ENCODE data around the gene CDH23. TPM values are rescaled to one million over a fixed set of nuclear protein-coding genes. Genes with fewer than 3 reads are reported as not detected.

Gene CDH23
- polyA plus RNA-seq, 2 of the 4 experiments (the other 2 are of a cell fraction): 1.1 to 2.3 TPM

DNA sequence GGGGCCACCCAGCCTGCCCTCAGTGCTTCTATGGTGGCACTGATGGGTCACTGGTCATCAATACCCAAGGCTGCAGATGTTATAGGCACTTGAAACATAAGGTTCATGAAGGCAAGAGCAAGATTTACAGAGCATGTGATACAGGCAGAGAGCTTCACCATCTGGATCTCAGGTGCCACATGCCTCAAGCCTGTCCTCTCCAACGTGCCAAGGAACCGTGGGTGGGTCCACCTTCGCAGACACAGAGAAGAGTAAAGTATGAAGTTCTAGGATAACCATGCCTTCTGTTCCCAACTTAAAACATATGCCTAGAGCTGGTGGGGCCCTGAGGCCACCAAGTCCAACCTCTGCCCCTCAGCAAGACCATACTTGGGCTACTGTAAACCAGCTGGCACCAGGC is 26.7 kb upstream of the CDH23 start (continued):
- TF ChIP-seq RNF2 (IDR thresholded peaks at IDR 0.05; ENCODE audit: borderline replicate concordance, low read depth): no peak

- ChIA-PET CTCF (interaction anchor here (1.1 to 47.4 kb wide), 6 partner anchors 12 to 336 kb away, joined by 3 to 977 read pairs (median 4); partner anchors contain the start of gene SLC29A3), POLR2A (no interaction called here)
- no peak for DNase-seq (ENCODE audit: low read depth in 1 of 2, low spot score in 1 of 2)
- FAIRE-seq: no peak
- Histone ChIP-seq H3K27ac (no peak overlapping the region), H3K4me3 (no peak overlapping the region), H3K9me3 (no peaks in the 10 kb centered on the region), H3K4me2 (no peak overlapping the region), H3K4me1 (peaks cover 7% of the 10 kb centered on the region)
- WGBS (ENCODE audit: missing lambda C conversion rate): 62% methylated on average over 6 of the region's 6 CpGs
- ATAC-seq: no peak
- TF ChIP-seq JUNB (IDR thresholded peaks at IDR 0.05) (no peak), GATA3 (IDR thresholded peaks at IDR 0.05; ENCODE audit: borderline replicate concordance) (no peak), POLR2AphosphoS2 (conservative IDR thresholded peaks at IDR 0.05; ENCODE audit: low read length) (no peak), REST (IDR thresholded peaks at IDR 0.05) (no peak), ZC3H11A (IDR thresholded peaks at IDR 0.05) (no peak), POLR2A (IDR thresholded peaks at IDR 0.05; ENCODE audit: low read length) (no peak), RCOR1 (IDR thresholded peaks at IDR 0.05; ENCODE audit: low read depth, low read length) (no peak), SMC3 (IDR thresholded peaks at IDR 0.05) (no peak), ZFP36 (IDR thresholded peaks at IDR 0.05; ENCODE audit: borderline replicate concordance, partially characterized antibody) (no peak), RFX5 (IDR thresholded peaks at IDR 0.05) (no peak), PHF8 (IDR thresholded peaks at IDR 0.05; ENCODE audit: borderline replicate concordance, low read depth) (no peak), FOXS1 (CRISPR knock-in tag; IDR thresholded peaks at IDR 0.05) (no peak), KDM5A (IDR thresholded peaks at IDR 0.05) (no peak), MYC (IDR thresholded peaks at IDR 0.05; ENCODE audit: borderline replicate concordance, low read length) (no peak), PBX3 (IDR thresholded peaks at IDR 0.05) (no peak), HOXA7 (CRISPR knock-in tag; IDR thresholded peaks at IDR 0.05) (no peak), TFCP2L1 (CRISPR knock-in tag; IDR thresholded peaks at IDR 0.05) (no peak), EHMT2 (IDR thresholded peaks at IDR 0.05; ENCODE audit: low read depth) (no peak)
Measured at GRCh38 chr10:71371750-71372166, 25.0 kb upstream of the CDH23 start.

GRCh38 chr10:71372882-71373495 is 23.7 kb upstream of the CDH23 start:
- TF ChIP-seq SREBF2 (IDR thresholded peaks at IDR 0.05): no peak
- TF ChIP-seq JUNB (IDR thresholded peaks at IDR 0.05): no peak
- no peak for TF ChIP-seq REST (IDR thresholded peaks at IDR 0.05)
- no peak for TF ChIP-seq ZNF302 (CRISPR knock-in tag; IDR thresholded peaks at IDR 0.05)
- no peak for TF ChIP-seq HOXB13 (CRISPR knock-in tag; IDR thresholded peaks at IDR 0.05; ENCODE audit: low read depth)
- DNase-seq (ENCODE audit: low read depth in 1 of 2, low spot score in 1 of 2): no peak
- Histone ChIP-seq H3K4me3 (no peak overlapping the region), H3K27ac (no peak overlapping the region), H3K4me1 (peaks cover 12% of the 10 kb centered on the region), H3K9me3 (no peaks in the 10 kb centered on the region), H3K4me2 (no peak overlapping the region)
- ATAC-seq: no peak
- WGBS (ENCODE audit: missing lambda C conversion rate): 73% methylated on average over 9 of the region's 10 CpGs
- POLR2A ChIA-PET: no interaction called here
- CTCF ChIA-PET: interaction anchor here (0.5 to 47.4 kb wide), 7 partner anchors 10 to 523 kb away, joined by 3 to 977 read pairs (median 4); partner anchors contain the start of gene SLC29A3
- FAIRE-seq: no peak

Measured in A549 (cell line).